Panc1 (cell line): ENCODE measurements around the gene CLMN. TPM values are rescaled to one million over a fixed set of nuclear protein-coding genes. Genes with fewer than 3 reads are reported as not detected.

Experiments
- ATAC-seq: fragments of 200-7000 bp; cut with Tn5 transposase; 2 replicates; pipeline ENCODE4 v1.9.1; 2020; ENCODE audit warnings: mild to moderate bottlenecking, moderate library complexity
- BruUV-seq: library from RNA; stranded (reverse); fragments of 400-500 nt; replicated peaks from 2 replicates; lab custom pipeline; 2021; lab: Mats Ljungman, UMichigan
- CTCF ChIA-PET: fragments of 300-600 bp; sonication (Branson Sonifier 250); formaldehyde crosslinking; loops from one replicate; lab custom pipeline; 2022; ENCODE audit warnings: antibody characterized with exemption; lab: Charles Lee
- POLR2A ChIA-PET: fragments of 300-600 bp; sonication (Branson Sonifier 250); formaldehyde crosslinking; loops from one replicate; lab custom pipeline; 2022; ENCODE audit warnings: antibody characterized with exemption; lab: Charles Lee
- DNase-seq: peaks from one replicate; pipeline ENCODE4 v3.0.0-alpha.2; 2010; ENCODE audit warnings: low read depth, low spot score
- H3K27ac ChIP-seq: 2 replicates; pipeline ENCODE4 v1.5.1; 2011; ENCODE audit warnings: mild to moderate bottlenecking, low read length, inconsistent platforms
- H3K27me3 ChIP-seq: fragments of 200-500 bp; sonication (Bioruptor generic); 2 replicates; pipeline ENCODE4 v1.6.0; 2014; ENCODE audit warnings: low read length, inconsistent platforms; ENCODE audit not compliant: control insufficient read depth, insufficient read depth
- H3K36me3 ChIP-seq: fragments of 200-500 bp; sonication (Bioruptor generic); 2 replicates; pipeline ENCODE4 v1.5.1; 2014; ENCODE audit warnings: inconsistent platforms, mild to moderate bottlenecking, low read length, moderate library complexity; ENCODE audit not compliant: control insufficient read depth, insufficient read depth
- H3K4me1 ChIP-seq: 2 replicates; pipeline ENCODE4 v1.5.1; 2011; ENCODE audit warnings: inconsistent platforms, mild to moderate bottlenecking, low read length, moderate library complexity; ENCODE audit not compliant: control insufficient read depth, insufficient read depth
- H3K4me3 ChIP-seq, 2 experiments: 2 replicates each; pipeline ENCODE4 v1.5.1; 2011 to 2012; ENCODE audit warnings: low read depth in 2 of 2, low read length in 2 of 2, mild to moderate bottlenecking in 2 of 2, inconsistent platforms in 1 of 2, moderate library complexity in 1 of 2
- H3K9me3 ChIP-seq: fragments of 200-500 bp; sonication (Bioruptor generic); 2 replicates; pipeline ENCODE4 v1.5.1; 2014; ENCODE audit warnings: low read depth, mild to moderate bottlenecking, inconsistent platforms, low read length, moderate library complexity; ENCODE audit not compliant: control insufficient read depth, insufficient read depth
- CTCF ChIP-seq: fragments of 450-650 bp; IDR thresholded peaks from 2 replicates; pipeline ENCODE4 v1.5.1; 2017; ENCODE audit warnings: mild to moderate bottlenecking
- POLR2AphosphoS5 ChIP-seq: IDR thresholded peaks from 2 replicates; pipeline ENCODE4 v1.6.1; 2012; ENCODE audit warnings: mild to moderate bottlenecking, low read depth, low read length, moderate library complexity
- REST ChIP-seq, 2 experiments: IDR thresholded peaks; 2 replicates each; pipeline ENCODE4 v1.6.1; 2011 to 2012; ENCODE audit warnings: low read depth in 2 of 2, control low read depth in 1 of 2, low read length in 1 of 2, mild to moderate bottlenecking in 1 of 2, moderate library complexity in 1 of 2; ENCODE audit not compliant: insufficient read depth in 1 of 2
- SIN3A ChIP-seq: IDR thresholded peaks from 2 replicates; pipeline ENCODE4 v1.6.1; 2012; ENCODE audit warnings: low read depth, mild to moderate bottlenecking, low read length, moderate library complexity, borderline replicate concordance; ENCODE audit not compliant: insufficient read depth
- TCF7L2 ChIP-seq: IDR thresholded peaks from 2 replicates; pipeline ENCODE4 v1.6.1; 2011; ENCODE audit warnings: mild to moderate bottlenecking, low read depth, low read length, inconsistent platforms
- in situ Hi-C: cut with HindIII; loops from 2 replicates; pipeline ENCODE4 v1.10.0; 2016; ENCODE audit warnings: low sequenced_read_pairs, low pct_unique_long_range_greater_than_20kb
- intact Hi-C: fragments of 100-400 bp; cut with micrococcal nuclease; formaldehyde crosslinking; loops from one replicate; pipeline ENCODE4 v1.10.0; 2022; ENCODE audit not compliant: unreplicated experiment
- total RNA-seq: library from RNA; stranded (reverse); gene quantifications from one replicate; pipeline ENCODE4 v1.2.1, GENCODE V29; 2021; ENCODE audit not compliant: unreplicated experiment

Gene CLMN
- total RNA-seq, 1 experiment from 2014 or later = 34.9 TPM

- ChIA-PET CTCF (no interaction called here), POLR2A (no interaction called here)
- Histone ChIP-seq H3K27ac (no peak overlapping the region), H3K4me3 (no peak overlapping the region), H3K36me3 (no peaks in the 10 kb centered on the region), H3K9me3 (no peaks in the 10 kb centered on the region), H3K4me1 (no peaks in the 10 kb centered on the region), H3K27me3 (no peaks in the 10 kb centered on the region)
- no peak for TF ChIP-seq POLR2AphosphoS5
- TF ChIP-seq REST (IDR thresholded peaks at IDR 0.05; ENCODE audit: insufficient read depth in 1 of 2, low read depth in 2 of 2, low read length in 1 of 2) = no peak
- TF ChIP-seq SIN3A = no peak
- no peak for TF ChIP-seq CTCF
- no peak for TF ChIP-seq TCF7L2
- DNase-seq = no peak
- BruUV-seq = no TSS peak
- in situ Hi-C loops = no loop called here
- no peak for ATAC-seq
- intact Hi-C loops = no loop called here
Measured at GRCh38 chr14:95330591-95331370, 11.1 kb upstream of the CLMN start.

GRCh38 chr14:95329941-95330340 is 10.2 kb upstream of the CLMN start:
- ATAC-seq = no peak
- DNase-seq = no peak
- no peak overlapping the region for H3K4me3 ChIP-seq
- POLR2A ChIA-PET = no interaction called here
- H3K4me1 ChIP-seq = no peaks in the 10 kb centered on the region
- TF ChIP-seq REST (IDR thresholded peaks at IDR 0.05; ENCODE audit: insufficient read depth in 1 of 2, low read depth in 2 of 2, low read length in 1 of 2) (no peak), TCF7L2 (no peak), CTCF (no peak), SIN3A (no peak), POLR2AphosphoS5 (no peak)
- no peaks in the 10 kb centered on the region for H3K36me3 ChIP-seq
- H3K27me3 ChIP-seq = no peaks in the 10 kb centered on the region
- intact Hi-C loops = no loop called here
- CTCF ChIA-PET = no interaction called here
- no TSS peak for BruUV-seq
- in situ Hi-C loops = no loop called here
- H3K27ac ChIP-seq = no peak overlapping the region
- no peaks in the 10 kb centered on the region for H3K9me3 ChIP-seq
